ENCODE data around the gene KRT32.
"Not testable (repeated sequence)": the region's sequence is repeated elsewhere in the genome, so short reads cannot be mapped to it uniquely, and the experiment has no call there.

Gene KRT32

DNA sequence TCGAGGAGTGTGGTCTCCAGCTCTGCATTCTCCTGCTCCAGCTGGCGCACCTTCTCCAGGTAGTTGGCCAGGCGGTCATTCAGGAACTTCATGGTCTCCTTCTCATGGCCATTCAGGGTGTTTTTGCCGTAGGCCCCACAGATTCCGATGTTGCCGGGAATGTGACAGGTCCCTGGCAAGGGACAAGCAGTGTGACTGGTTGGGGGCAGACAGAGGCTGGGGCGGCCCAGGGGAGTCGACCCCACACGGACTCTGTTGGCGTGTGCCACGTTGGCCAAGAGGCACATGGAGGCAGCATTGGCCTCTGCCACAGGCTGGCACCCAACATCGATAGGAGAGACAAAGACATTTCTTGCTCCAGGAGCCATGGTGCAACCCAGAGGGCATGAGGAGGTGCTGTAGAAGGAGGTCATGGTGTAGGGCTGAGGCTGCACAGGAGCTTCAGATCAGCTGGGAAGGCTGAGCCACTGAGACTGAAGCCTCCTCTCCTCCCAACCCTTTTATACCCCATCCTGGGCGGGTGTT lies 43.0 kb downstream of the KRT32 start, which contains the start of gene KRT37:
Gene KRT37 (minus strand): TSS at position 475 of the 525 bp plus-strand sequence. CDS start 62 bp downstream, at position 413.
- DNase-seq: no peak

GRCh38 chr17:41422586-41422985 lies 44.6 kb downstream of the KRT32 start:
- not testable (repeated sequence) for DNase-seq

DNA sequence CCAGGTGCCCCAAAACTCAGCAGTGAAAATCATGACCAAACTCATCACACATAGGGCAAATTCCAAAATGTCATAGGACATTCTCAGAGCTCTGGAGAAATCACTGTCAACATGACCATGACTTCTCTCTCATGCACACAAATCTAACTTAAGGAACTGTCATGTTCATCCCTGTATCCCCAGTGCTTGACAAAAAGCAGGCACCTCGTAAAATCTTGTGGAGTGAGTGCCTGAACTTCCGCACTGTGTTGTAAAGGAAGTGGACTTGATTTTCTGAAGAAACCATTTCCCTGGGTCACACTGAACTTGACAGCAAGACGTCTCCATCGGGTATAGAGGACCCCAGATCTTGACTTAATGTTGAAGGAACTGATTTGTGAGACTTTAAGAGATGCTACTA lies 45.6 kb downstream of the KRT32 start:
- no peak for DNase-seq

GRCh38 chr17:41421116-41421515 lies 46.1 kb downstream of the KRT32 start:
- no peak for DNase-seq

- no peak for DNase-seq
Measured at GRCh38 chr17:41420134-41420533, 47.1 kb downstream of the KRT32 start.

- DNase-seq: no peak
Measured at GRCh38 chr17:41419716-41420115, 47.5 kb downstream of the KRT32 start.

DNA sequence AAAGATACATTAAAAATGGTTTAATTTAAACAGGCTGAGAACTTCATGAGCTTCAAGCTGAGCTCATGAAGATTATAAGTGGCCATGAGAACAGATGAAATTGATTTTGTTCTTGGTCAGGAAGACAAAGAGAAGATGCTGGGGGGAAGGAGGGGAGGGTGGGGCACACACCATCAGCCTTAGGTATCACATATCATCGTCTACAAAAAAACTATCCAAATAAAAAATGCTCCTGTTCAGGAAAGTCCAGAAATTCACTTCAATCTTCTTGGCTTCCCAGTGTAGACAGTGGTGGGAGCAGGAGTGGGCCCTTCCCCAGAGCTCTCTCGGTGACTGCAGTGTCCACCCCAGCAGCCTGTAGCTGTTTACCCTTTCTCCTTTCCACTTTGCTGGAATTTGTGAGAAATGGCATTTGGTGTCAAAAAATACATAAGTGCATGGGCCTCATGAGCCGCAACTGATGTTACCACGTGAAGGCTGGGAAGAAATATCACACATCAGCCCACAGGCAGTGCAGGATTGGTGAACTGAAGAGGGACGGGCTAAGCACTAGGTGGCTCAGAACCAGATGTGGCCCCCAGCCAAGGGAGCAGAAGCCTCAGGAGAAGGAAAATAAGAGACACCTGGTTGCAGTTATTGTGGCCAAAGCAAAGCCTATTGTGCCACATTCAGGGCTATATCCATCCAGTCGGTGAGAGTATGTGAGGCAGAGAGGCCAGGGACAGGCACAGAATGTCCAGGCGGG lies 48.9 kb downstream of the KRT32 start:
- DNase-seq: no peak

GRCh38 chr17:41417576-41418015 lies 49.6 kb downstream of the KRT32 start:
- no peak for DNase-seq

- DNase-seq: no peak
Measured at GRCh38 chr17:41417127-41417526, 50.1 kb downstream of the KRT32 start.

DNA sequence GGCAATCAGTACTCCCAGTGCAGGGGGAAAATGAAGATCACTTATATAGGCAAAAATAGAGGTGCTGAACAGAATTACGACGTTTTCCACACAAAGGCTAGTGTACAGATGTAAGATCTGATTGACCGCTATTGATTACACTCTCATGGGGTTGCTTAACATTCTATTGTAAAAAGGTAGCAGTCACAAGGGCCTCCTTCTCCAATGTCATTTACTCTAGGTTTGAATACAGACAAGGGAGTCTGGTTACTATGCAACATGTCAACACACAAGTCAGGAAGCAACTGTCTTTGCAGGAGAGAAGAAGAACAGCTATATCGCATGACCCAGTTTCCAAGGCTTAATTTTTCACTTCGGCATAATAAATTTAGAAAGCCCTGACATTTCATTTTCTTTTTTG lies 50.7 kb downstream of the KRT32 start:
- DNase-seq: no peak

GRCh38 chr17:41415833-41416335 lies 51.3 kb downstream of the KRT32 start:
- DNase-seq: no peak

- DNase-seq: no peak
Measured at GRCh38 chr17:41415411-41415810, 51.8 kb downstream of the KRT32 start.

DNA sequence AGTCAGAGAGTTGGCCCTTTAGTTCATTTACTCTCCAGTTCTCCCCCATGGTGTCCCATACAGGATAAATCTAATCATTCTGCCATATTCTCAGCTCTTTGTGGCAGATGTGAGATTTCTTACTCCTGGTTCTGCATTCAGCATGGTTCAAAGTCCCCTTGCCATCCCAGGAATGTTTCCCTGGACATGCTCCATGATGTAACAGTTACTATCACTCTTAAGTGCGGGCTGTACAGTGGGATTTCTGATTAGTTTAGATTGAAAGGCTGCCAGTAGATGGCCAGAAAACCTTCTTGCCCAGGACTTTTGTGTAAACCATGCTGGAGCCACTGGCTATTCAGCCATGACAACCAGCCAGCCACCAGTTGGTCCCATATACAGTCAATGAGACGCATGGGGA lies 53.2 kb downstream of the KRT32 start:
- DNase-seq: no peak

DNA sequence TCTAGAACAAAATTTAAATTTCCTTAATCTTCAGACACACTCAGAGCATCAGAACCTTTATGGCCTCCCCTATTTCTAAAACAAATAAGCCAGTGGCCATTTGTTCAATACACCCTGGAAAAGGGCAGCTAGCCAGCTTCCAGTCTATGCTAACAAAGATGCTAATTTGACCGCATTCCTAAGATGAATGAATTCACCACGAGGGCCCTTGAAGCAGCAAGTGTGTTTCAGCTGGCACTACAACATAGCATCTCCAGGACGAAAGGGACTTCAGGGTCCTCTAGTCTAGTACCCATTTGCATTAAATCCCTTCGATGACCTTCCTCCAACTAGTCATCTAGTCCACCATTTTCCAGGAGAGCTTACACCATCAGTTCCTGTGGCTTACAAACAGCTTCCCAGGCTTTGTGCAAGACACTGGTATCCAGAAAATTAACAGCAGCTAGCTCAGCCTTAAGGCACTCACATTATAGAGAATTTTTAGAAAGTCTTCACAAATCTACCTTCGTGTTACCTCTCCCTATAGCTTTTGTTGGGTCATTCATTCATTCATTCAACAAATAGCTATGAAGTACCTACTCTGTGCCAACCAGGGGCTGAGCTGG lies 53.7 kb downstream of the KRT32 start:
- no peak for DNase-seq

DNA sequence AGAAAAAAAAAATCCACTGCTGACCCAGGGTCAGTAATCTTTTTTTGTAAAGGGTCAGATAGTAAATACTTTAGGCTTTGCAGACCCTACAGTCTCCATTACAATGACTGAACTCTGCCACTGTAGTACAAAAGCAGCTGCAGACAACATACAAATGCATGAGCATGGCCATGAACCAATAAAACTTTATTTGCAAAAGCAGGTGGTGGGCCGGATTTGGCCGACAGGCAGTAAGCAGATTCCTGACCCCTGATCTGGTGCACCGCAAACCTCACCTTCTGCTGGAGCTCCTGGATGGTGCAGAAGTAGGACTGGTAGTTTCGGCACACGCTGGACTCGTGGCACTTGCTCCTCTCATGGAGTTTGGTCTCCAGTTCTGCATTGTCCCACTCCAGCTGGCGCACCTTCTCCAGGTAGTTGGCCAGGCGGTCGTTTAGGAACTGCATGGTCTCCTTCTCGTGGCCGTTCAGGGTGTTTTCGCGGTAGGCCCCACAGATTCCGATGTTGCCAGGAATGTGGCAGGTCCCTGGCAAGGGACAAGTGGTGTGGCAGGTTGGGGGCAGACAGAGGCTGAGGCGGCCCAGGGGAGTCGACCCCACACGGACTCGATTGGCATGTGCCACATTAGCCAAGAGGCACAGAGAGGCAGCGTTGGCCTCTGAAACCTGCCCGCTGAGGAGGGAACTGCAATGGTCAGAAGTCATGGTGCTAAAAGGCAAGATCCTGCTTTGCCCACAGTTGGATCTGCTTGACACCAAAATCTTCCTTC lies 55.9 kb downstream of the KRT32 start:
- no peak for DNase-seq

Measured in stimulated activated CD4-positive, alpha-beta T cell treated with anti-CD3 and anti-CD28 coated beads, Interleukin-1b, Interleukin-23, amount 100 ng/mL, for 48 hours (primary cell).